ENCODE data around the gene CELF2.

The CELF2 gene

GRCh38 chr10:11224792-11225416 is 207.2 kb downstream of the CELF2 start:
- CTCF ChIA-PET = no interaction called here
- no peak for DNase-seq (ENCODE audit: low spot score)
- H3K27ac ChIP-seq = no peak overlapping the region
- POLR2A ChIA-PET (ENCODE audit: low non-redundant PET) = no interaction called here
- TF ChIP-seq CTCF (conservative IDR thresholded peaks at IDR 0.05; ENCODE audit: low read depth) = no peak

- no peak for DNase-seq (ENCODE audit: low spot score)
- no peak for TF ChIP-seq CTCF (conservative IDR thresholded peaks at IDR 0.05; ENCODE audit: low read depth)
- H3K27ac ChIP-seq = no peak overlapping the region
- CTCF ChIA-PET = no interaction called here
- POLR2A ChIA-PET (ENCODE audit: low non-redundant PET) = no interaction called here
These were observed 208.3 kb downstream of the CELF2 start for GRCh38 chr10:11225935-11226334.

DNA sequence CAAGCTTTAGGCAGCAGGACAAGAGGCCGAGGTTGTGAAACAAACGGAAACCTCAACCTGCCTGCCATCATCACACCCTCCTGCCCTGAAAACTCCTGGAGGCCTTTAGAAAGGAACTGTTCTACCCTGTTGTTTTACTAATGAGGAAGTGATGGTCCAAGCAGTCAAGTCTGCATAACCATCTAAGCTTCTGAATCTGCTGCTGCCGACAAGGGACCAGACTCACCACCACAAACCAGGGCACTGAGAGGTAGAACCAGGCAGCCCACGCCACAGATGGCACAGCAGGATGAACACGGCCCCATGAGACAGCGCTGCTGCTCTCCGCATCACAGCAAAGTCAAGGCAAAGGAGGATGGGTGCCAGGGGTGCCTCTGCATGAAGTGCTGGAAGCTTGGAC is 209.4 kb downstream of the CELF2 start:
- ChIA-PET CTCF (no interaction called here), POLR2A (ENCODE audit: low non-redundant PET) (no interaction called here)
- no peak for TF ChIP-seq CTCF (conservative IDR thresholded peaks at IDR 0.05; ENCODE audit: low read depth)
- DNase-seq (ENCODE audit: low spot score) = no peak
- H3K27ac ChIP-seq = no peak overlapping the region

- no peak for TF ChIP-seq CTCF (conservative IDR thresholded peaks at IDR 0.05; ENCODE audit: low read depth)
- no peak for DNase-seq (ENCODE audit: low spot score)
- H3K27ac ChIP-seq = no peak overlapping the region
- ChIA-PET CTCF (no interaction called here), POLR2A (ENCODE audit: low non-redundant PET) (no interaction called here)
These were observed 212.2 kb downstream of the CELF2 start for GRCh38 chr10:11229893-11230292.

GRCh38 chr10:11230498-11231167 is 213.0 kb downstream of the CELF2 start:
- no peak for DNase-seq (ENCODE audit: low spot score)
- no peak overlapping the region for H3K27ac ChIP-seq
- TF ChIP-seq CTCF (conservative IDR thresholded peaks at IDR 0.05; ENCODE audit: low read depth) = no peak
- POLR2A ChIA-PET (ENCODE audit: low non-redundant PET) = no interaction called here
- CTCF ChIA-PET = no interaction called here

GRCh38 chr10:11231285-11231684 is 213.6 kb downstream of the CELF2 start:
- no peak for DNase-seq (ENCODE audit: low spot score)
- ChIA-PET CTCF (no interaction called here), POLR2A (ENCODE audit: low non-redundant PET) (no interaction called here)
- no peak overlapping the region for H3K27ac ChIP-seq
- TF ChIP-seq CTCF (conservative IDR thresholded peaks at IDR 0.05; ENCODE audit: low read depth) = no peak

Data from RWPE1 (cell line).